ENCODE measurements around the gene THUMPD1. TPM values are rescaled to one million over a fixed set of nuclear protein-coding genes. Genes with fewer than 3 reads are reported as not detected.

Gene THUMPD1
- total and polyA plus RNA-seq, 10 of the 15 experiments (the other 5 are each of a cell fraction or from before 2014, with no cell fraction given): 21.5 to 49.5 (median 36.9) TPM

- Histone ChIP-seq H3K27me3 (replicated peaks in 1 of 2; ENCODE audit: control insufficient read depth in 2 of 2, insufficient read depth in 2 of 2, low read length in 1 of 2) (no peaks in the 10 kb centered on the region; a peak in 1 of 4 replicates), H3K9me3 (replicated peaks; ENCODE audit: control insufficient read depth, insufficient read depth, low read length) (no peaks in the 10 kb centered on the region), H3K79me2 (ENCODE audit: control insufficient read depth, insufficient read depth, low read length) (no peaks in the 10 kb centered on the region), H3K4me1 (ENCODE audit: control insufficient read depth, insufficient read depth, low read length) (no peaks in the 10 kb centered on the region), H3K4me2 (ENCODE audit: control insufficient read depth, insufficient read depth) (no peak overlapping the region), H3K27ac (ENCODE audit: control insufficient read depth, insufficient read depth) (no peak overlapping the region), H3K9ac (ENCODE audit: control insufficient read depth, insufficient read depth, low read length) (no peak overlapping the region), H4K20me1 (ENCODE audit: control insufficient read depth, insufficient read depth) (no peaks in the 10 kb centered on the region), H2AFZ (ENCODE audit: control insufficient read depth, low read depth, low read length) (no peak overlapping the region), H3K4me3 (no peak overlapping the region), H3K36me3 (ENCODE audit: control insufficient read depth in 2 of 2, insufficient read depth in 2 of 2, low read length in 1 of 2) (no peaks in the 10 kb centered on the region)
- ChIA-PET SMC1A (ENCODE audit: uncharacterized antibody, unreplicated experiment) (interaction anchor here (1.2 kb wide), 1 partner anchor 28 kb away, joined by 3 read pairs; no protein-coding TSS in a partner anchor), RAD21 (ENCODE audit: unreplicated experiment) (no interaction called here), POLR2A (no interaction called here), CTCF (no interaction called here)
- 0% methylated on average over 1 of the region's 1 CpG for WGBS (ENCODE audit: insufficient coverage, insufficient replicate concordance, low lambda C conversion rate, missing lambda C conversion rate)
- DNase-seq (ENCODE audit: low read depth, low spot score) (no peak), FAIRE-seq (no peak), ATAC-seq (no peak)
- intact Hi-C loops (cut with micrococcal nuclease; ENCODE audit: unreplicated experiment): no loop called here
- TF ChIP-seq NRF1 (conservative IDR thresholded peaks at IDR 0.05; ENCODE audit: low read depth, low read length): no peak
- no peak for TF ChIP-seq SIX5 (IDR thresholded peaks at IDR 0.05; ENCODE audit: low read depth, low read length, severe bottlenecking)
- no peak for TF ChIP-seq TCF12 (IDR thresholded peaks at IDR 0.05; ENCODE audit: low read depth, low read length)
- TF ChIP-seq TBL1XR1 (IDR thresholded peaks at IDR 0.05; ENCODE audit: low read depth, low read length): no peak
- TF ChIP-seq NR2F1 (conservative IDR thresholded peaks at IDR 0.05): no peak
- no peak for TF ChIP-seq IRF4 (IDR thresholded peaks at IDR 0.05; ENCODE audit: low read depth, low read length)
- TF ChIP-seq MYB (IDR thresholded peaks at IDR 0.05; ENCODE audit: borderline replicate concordance, low read depth, low read length): no peak
- TF ChIP-seq RUNX3 (IDR thresholded peaks at IDR 0.05; ENCODE audit: low read length): no peak
- TF ChIP-seq, protein P1, sequence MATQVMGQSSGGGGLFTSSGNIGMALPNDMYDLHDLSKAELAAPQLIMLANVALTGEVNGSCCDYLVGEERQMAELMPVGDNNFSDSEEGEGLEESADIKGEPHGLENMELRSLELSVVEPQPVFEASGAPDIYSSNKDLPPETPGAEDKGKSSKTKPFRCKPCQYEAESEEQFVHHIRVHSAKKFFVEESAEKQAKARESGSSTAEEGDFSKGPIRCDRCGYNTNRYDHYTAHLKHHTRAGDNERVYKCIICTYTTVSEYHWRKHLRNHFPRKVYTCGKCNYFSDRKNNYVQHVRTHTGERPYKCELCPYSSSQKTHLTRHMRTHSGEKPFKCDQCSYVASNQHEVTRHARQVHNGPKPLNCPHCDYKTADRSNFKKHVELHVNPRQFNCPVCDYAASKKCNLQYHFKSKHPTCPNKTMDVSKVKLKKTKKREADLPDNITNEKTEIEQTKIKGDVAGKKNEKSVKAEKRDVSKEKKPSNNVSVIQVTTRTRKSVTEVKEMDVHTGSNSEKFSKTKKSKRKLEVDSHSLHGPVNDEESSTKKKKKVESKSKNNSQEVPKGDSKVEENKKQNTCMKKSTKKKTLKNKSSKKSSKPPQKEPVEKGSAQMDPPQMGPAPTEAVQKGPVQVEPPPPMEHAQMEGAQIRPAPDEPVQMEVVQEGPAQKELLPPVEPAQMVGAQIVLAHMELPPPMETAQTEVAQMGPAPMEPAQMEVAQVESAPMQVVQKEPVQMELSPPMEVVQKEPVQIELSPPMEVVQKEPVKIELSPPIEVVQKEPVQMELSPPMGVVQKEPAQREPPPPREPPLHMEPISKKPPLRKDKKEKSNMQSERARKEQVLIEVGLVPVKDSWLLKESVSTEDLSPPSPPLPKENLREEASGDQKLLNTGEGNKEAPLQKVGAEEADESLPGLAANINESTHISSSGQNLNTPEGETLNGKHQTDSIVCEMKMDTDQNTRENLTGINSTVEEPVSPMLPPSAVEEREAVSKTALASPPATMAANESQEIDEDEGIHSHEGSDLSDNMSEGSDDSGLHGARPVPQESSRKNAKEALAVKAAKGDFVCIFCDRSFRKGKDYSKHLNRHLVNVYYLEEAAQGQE (IDR thresholded peaks at IDR 0.05; ENCODE audit: low read depth, low read length): no peak
- no peak for TF ChIP-seq ZNF592 (IDR thresholded peaks at IDR 0.05)
- no peak for TF ChIP-seq MTA2 (IDR thresholded peaks at IDR 0.05; ENCODE audit: low read depth)
- TF ChIP-seq POLR2AphosphoS5 (IDR thresholded peaks at IDR 0.05; ENCODE audit: low read length): no peak
- TF ChIP-seq JUND (IDR thresholded peaks at IDR 0.05; ENCODE audit: low read depth, low read length): no peak
- no peak for TF ChIP-seq NR2C2 (IDR thresholded peaks at IDR 0.05; ENCODE audit: borderline replicate concordance, control insufficient read depth, insufficient read length, low read depth)
- TF ChIP-seq SMARCA5 (IDR thresholded peaks at IDR 0.05): no peak
- TF ChIP-seq NKRF (conservative IDR thresholded peaks at IDR 0.05): no peak
- TF ChIP-seq CREM (IDR thresholded peaks at IDR 0.05; ENCODE audit: low read depth): no peak
- in situ Hi-C loops (cut with MboI): no loop called here
- no TSS peak for BruUV-seq (replicated peaks)
These were observed 13.6 kb upstream of the THUMPD1 start for GRCh38 chr16:20755238-20755637.

Measured in GM12878 (cell line).